HL-60 (cell line): Measurements from ENCODE around the gene CLTA.

ENCODE experiments used
- DNase-seq, 2 experiments: peaks; one replicate each; pipeline ENCODE4 v3.0.0-alpha.2; 2010 to 2020; ENCODE audit warnings: low read depth in 1 of 2, low spot score in 1 of 2
- H3K27ac ChIP-seq: fragments of 250-450 bp; sonication (Bioruptor Pico); replicated peaks from 2 replicates; pipeline ENCODE4 v1.5.1; 2020; ENCODE audit warnings: mild to moderate bottlenecking, moderate library complexity
- H3K27me3 ChIP-seq: fragments of 250-450 bp; sonication (Bioruptor Pico); 2 replicates; pipeline ENCODE4 v1.5.1; 2021; ENCODE audit warnings: mild to moderate bottlenecking, moderate library complexity; ENCODE audit not compliant: insufficient read depth, poor library complexity, severe bottlenecking
- H3K4me3 ChIP-seq: replicated peaks from 2 replicates; pipeline ENCODE4 v1.5.1; 2011; ENCODE audit warnings: mild to moderate bottlenecking, control low read depth, low read length; ENCODE audit not compliant: insufficient read depth
- GABPA ChIP-seq: IDR thresholded peaks from 2 replicates; pipeline ENCODE4 v1.6.1; 2012; ENCODE audit warnings: low read depth
- POLR2AphosphoS5 ChIP-seq: IDR thresholded peaks from 2 replicates; pipeline ENCODE4 v1.6.1; 2012; ENCODE audit warnings: low read depth
- REST ChIP-seq: IDR thresholded peaks from 2 replicates; pipeline ENCODE4 v1.6.1; 2012; ENCODE audit warnings: low read depth; ENCODE audit not compliant: insufficient replicate concordance
- SPI1 ChIP-seq: IDR thresholded peaks from 2 replicates; pipeline ENCODE4 v1.6.1; 2012; ENCODE audit warnings: low read depth, mild to moderate bottlenecking, borderline replicate concordance
- TF ChIP-seq, protein P1 (sequence below): IDR thresholded peaks from one replicate; pipeline ENCODE4 v1.5.1; 2011; ENCODE audit warnings: low read length, control low read depth, inconsistent platforms; ENCODE audit not compliant: insufficient read depth

Gene CLTA

DNA sequence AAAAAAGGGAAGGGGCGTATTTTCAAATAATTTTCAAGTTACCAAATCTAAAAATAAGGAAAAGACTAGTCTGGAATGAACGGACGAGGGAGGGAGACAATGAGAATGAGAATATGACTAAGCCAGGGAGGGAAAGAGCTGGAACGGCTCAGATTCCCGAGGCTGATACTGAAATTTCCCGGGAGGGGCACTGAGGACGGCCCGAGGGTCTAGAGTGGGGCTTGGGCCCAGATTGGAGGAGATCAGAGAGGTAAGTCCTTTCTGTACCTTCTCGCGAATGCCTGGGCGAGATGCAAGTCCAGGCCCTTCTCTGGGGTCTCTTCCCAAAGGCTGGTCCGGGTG is 24.9 kb upstream of the CLTA start:
- Histone ChIP-seq H3K27ac (no peak overlapping the region), H3K4me3 (no peak overlapping the region)
- DNase-seq, result no peak

GRCh38 chr9:36166168-36166927 is 24.4 kb upstream of the CLTA start:
- no peak overlapping the region for H3K27ac ChIP-seq
- TF ChIP-seq, protein P1, sequence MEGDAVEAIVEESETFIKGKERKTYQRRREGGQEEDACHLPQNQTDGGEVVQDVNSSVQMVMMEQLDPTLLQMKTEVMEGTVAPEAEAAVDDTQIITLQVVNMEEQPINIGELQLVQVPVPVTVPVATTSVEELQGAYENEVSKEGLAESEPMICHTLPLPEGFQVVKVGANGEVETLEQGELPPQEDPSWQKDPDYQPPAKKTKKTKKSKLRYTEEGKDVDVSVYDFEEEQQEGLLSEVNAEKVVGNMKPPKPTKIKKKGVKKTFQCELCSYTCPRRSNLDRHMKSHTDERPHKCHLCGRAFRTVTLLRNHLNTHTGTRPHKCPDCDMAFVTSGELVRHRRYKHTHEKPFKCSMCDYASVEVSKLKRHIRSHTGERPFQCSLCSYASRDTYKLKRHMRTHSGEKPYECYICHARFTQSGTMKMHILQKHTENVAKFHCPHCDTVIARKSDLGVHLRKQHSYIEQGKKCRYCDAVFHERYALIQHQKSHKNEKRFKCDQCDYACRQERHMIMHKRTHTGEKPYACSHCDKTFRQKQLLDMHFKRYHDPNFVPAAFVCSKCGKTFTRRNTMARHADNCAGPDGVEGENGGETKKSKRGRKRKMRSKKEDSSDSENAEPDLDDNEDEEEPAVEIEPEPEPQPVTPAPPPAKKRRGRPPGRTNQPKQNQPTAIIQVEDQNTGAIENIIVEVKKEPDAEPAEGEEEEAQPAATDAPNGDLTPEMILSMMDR, result peak; percentile 64
- no peak; the same call in 1 of the 2 replicates for TF ChIP-seq POLR2AphosphoS5
- no peaks in the 10 kb centered on the region for H3K27me3 ChIP-seq
- peak; percentile 71 to 83 for DNase-seq
- peak overlapping the region; percentile 20; the same call in 1 of the 2 replicates for H3K4me3 ChIP-seq

More for the DNA sequence above, 24.9 kb upstream of the CLTA start:
- TF ChIP-seq POLR2AphosphoS5 (no peak), GABPA (no peak), REST (no peak), SPI1 (no peak)
- TF ChIP-seq, protein P1, result no peak
- H3K27me3 ChIP-seq, result no peaks in the 10 kb centered on the region

GRCh38 chr9:36169166-36169565 is 21.6 kb upstream of the CLTA start, which contains the start of gene CCIN:
CCIN (plus strand) TSS chr9:36169388; CDS start chr9:36169503, 115 bp downstream.
- Histone ChIP-seq H3K27ac (no peak within 1 kb of the TSS), H3K27me3 (no peaks in the 10 kb centered on the region), H3K4me3 (no peak within 1 kb of the TSS)
- TF ChIP-seq, protein P1, result no peak
- TF ChIP-seq REST (no peak), SPI1 (no peak), POLR2AphosphoS5 (no peak), GABPA (no peak)
- DNase-seq, result no peak

GRCh38 chr9:36169708-36170107 is 21.0 kb upstream of the CLTA start:
- H3K27ac ChIP-seq, result no peak overlapping the region
- peak; percentile 81 to 90 for DNase-seq
- TF ChIP-seq, protein P1, result no peak
- TF ChIP-seq SPI1 (peak; percentile 80; the same call in 1 of the 2 replicates), POLR2AphosphoS5 (no peak), GABPA (no peak), REST (no peak)
- no peaks in the 10 kb centered on the region for H3K27me3 ChIP-seq
- H3K4me3 ChIP-seq, result no peak overlapping the region
